ENCODE data around the gene CCDC136. TPM values are rescaled to one million over a fixed set of nuclear protein-coding genes. Genes with fewer than 3 reads are reported as not detected.
A peak's percentile ranks its signal among the peaks of the same experiment; 100 is the strongest.

CCDC136 gene
- total RNA-seq: 44.1 TPM

- peak; percentile 58 for DNase-seq
Observed at GRCh38 chr7:128791121-128791971, at the start of gene CCDC136. CCDC136 (plus strand) TSS chr7:128791968; CDS start chr7:128792412, 444 bp downstream.

GRCh38 chr7:128742206-128742605, 49.6 kb upstream of the CCDC136 start:
- no peak for DNase-seq

GRCh38 chr7:128743112-128743772, 48.5 kb upstream of the CCDC136 start:
- no peak for DNase-seq

- no peak for DNase-seq
Observed at GRCh38 chr7:128744366-128744905, 47.3 kb upstream of the CCDC136 start.

GRCh38 chr7:128745706-128746105, 46.1 kb upstream of the CCDC136 start:
- no peak for DNase-seq

- DNase-seq: no peak
Observed at GRCh38 chr7:128747327-128748079, 44.3 kb upstream of the CCDC136 start.

GRCh38 chr7:128752251-128752650, 39.5 kb upstream of the CCDC136 start:
- DNase-seq: no peak

GRCh38 chr7:128755075-128755818, 36.5 kb upstream of the CCDC136 start:
- DNase-seq: no peak

- DNase-seq: no peak
Observed at GRCh38 chr7:128755819-128756476, 35.8 kb upstream of the CCDC136 start.

- DNase-seq: no peak
Observed at GRCh38 chr7:128757203-128757602, 34.6 kb upstream of the CCDC136 start.

GRCh38 chr7:128758553-128758952, 33.2 kb upstream of the CCDC136 start:
- DNase-seq: no peak

GRCh38 chr7:128759242-128759641, 32.5 kb upstream of the CCDC136 start:
- DNase-seq: no peak

- DNase-seq: no peak
Observed at GRCh38 chr7:128763541-128763940, 28.2 kb upstream of the CCDC136 start.

GRCh38 chr7:128767475-128768110, 24.2 kb upstream of the CCDC136 start:
- DNase-seq: no peak

- no peak for DNase-seq
Observed at GRCh38 chr7:128770233-128770632, 21.5 kb upstream of the CCDC136 start.

- no peak for DNase-seq
Observed at GRCh38 chr7:128773604-128774003, 18.2 kb upstream of the CCDC136 start.

- no peak for DNase-seq
Observed at GRCh38 chr7:128774029-128774689, 17.6 kb upstream of the CCDC136 start.

- no peak for DNase-seq
Observed at GRCh38 chr7:128774921-128775320, 16.8 kb upstream of the CCDC136 start.

- DNase-seq: no peak
Observed at GRCh38 chr7:128775744-128776474, 15.9 kb upstream of the CCDC136 start, which contains the start of gene OPN1SW. OPN1SW (minus strand) TSS chr7:128775794; CDS start chr7:128775781, 13 bp downstream.
